ENCODE data around the gene REXO1. TPM values are rescaled to one million over a fixed set of nuclear protein-coding genes. Genes with fewer than 3 reads are reported as not detected.

The REXO1 gene
- total RNA-seq, 1 experiment from 2014 or later = 52.2 TPM

DNA sequence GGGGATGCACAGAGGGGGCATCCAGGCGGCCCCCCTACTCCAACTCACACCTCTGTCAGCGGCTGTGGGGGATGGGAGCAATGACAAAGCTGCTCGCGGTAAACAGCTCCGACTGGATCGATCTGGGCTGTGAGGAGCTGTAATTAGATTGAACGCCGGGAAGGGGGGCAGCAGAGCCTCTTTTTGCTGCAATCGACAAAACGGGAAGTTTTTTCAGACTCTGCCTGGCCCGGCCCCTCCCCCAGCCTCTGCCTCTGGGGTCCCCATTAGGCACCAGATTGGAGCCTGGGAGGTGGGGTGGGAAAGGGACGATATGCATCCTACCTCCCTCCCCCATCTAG is 78.7 kb downstream of the REXO1 start:
- no peak overlapping the region for H3K4me3 ChIP-seq (replicated peaks in 1 of 2; ENCODE audit: low read depth in 1 of 2, low read length in 2 of 2)
- H3K9ac ChIP-seq (ENCODE audit: low read length) = no peak overlapping the region
- no peak for DNase-seq (ENCODE audit: low read depth, low spot score)
- H3K27ac ChIP-seq (ENCODE audit: low read depth, low read length) = no peak overlapping the region
- BruUV-seq (replicated peaks) = no TSS peak
- no peaks in the 10 kb centered on the region for H3K27me3 ChIP-seq (ENCODE audit: insufficient read depth, low read length)
- ChIA-PET CTCF (no interaction called here), RAD21 (ENCODE audit: low non-redundant PET in 1 of 2, low total read pairs in 2 of 2, uncharacterized antibody in 2 of 2, unreplicated experiment in 2 of 2) (no interaction called here), POLR2A (no interaction called here)
- peaks cover 4 to 13% of the 10 kb centered on the region in 2 experiments; a peak in 3 of 4 replicates for H3K9me3 ChIP-seq (ENCODE audit: control insufficient read depth in 1 of 2, insufficient read depth in 1 of 2, low read depth in 1 of 2, low read length in 2 of 2)
- H3K4me2 ChIP-seq (ENCODE audit: low read length) = no peak overlapping the region
- H3K36me3 ChIP-seq (ENCODE audit: control insufficient read depth in 1 of 2, insufficient read depth in 2 of 2, low read length in 2 of 2) = 0 out of 4 replicates have a peak, but pooled peaks cover 0 to 7% of the 10 kb centered on the region in 2 experiments
- ATAC-seq = no peak
- no peaks in the 10 kb centered on the region for H4K20me1 ChIP-seq (ENCODE audit: insufficient read depth)
- H3K79me2 ChIP-seq (ENCODE audit: insufficient read depth, low read length) = peaks cover 47% of the 10 kb centered on the region; the same call in 1 of the 2 replicates
- intact Hi-C loops (cut with micrococcal nuclease) = no loop called here
- no peaks in the 10 kb centered on the region for H3K9me2 ChIP-seq (ENCODE audit: insufficient read depth)
- TF ChIP-seq CBX3 (IDR thresholded peaks at IDR 0.05; ENCODE audit: low read depth) = 0 out of 2 replicates have a peak, but pooled peaks have one; percentile 3
- no peak for TF ChIP-seq POLR2A (IDR thresholded peaks at IDR 0.05; ENCODE audit: borderline replicate concordance, extremely low read depth, insufficient read depth, insufficient read length)
- peaks cover 27 to 81% of the 10 kb centered on the region in 2 experiments for H3K4me1 ChIP-seq (ENCODE audit: control insufficient read depth in 1 of 2, insufficient read depth in 2 of 2, low read length in 2 of 2)
- no peak overlapping the region for H2AFZ ChIP-seq (ENCODE audit: low read depth, low read length, poor library complexity, severe bottlenecking)

DNA sequence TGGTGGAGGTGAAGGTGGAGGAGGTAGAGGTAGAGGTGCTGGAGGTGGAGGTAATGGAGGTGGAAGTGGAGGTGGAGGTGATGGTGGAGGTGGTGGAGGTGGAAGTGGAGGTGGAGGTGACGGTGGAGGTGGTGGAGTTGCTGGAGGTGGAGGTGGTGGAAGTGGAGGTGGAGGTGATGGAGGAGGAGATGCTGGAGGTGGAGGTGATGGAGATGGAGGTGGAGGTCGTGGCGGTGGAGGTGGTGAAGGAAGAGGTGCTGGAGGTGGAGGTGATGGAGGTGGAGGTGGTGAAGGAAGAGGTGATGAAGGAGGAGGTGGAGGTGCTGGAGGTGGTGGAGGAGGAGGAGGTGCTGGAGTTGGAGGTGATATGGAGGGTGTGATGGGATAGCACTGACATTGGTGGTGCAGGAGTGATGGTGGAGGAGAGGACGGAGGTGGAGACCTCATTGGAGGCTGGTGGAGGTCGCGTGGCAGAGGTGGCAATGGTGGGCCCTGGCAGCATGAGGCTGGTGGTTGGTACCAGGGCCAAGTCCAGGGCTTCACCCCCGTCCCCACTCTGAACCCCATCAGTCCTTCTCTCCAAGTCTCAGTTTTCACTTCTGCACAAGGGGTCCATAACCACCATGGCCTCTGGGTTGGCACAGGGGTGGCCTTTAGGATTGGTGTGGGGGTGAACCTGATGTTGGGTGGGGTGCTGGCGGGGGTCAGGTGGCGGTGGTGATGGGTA is 79.2 kb downstream of the REXO1 start:
- Histone ChIP-seq H3K79me2 (ENCODE audit: insufficient read depth, low read length) (peaks cover 52% of the 10 kb centered on the region; the same call in 1 of the 2 replicates), H4K20me1 (ENCODE audit: insufficient read depth) (no peaks in the 10 kb centered on the region), H3K27me3 (ENCODE audit: insufficient read depth, low read length) (no peaks in the 10 kb centered on the region), H3K36me3 (ENCODE audit: control insufficient read depth in 1 of 2, insufficient read depth in 2 of 2, low read length in 2 of 2) (0 out of 4 replicates have a peak, but pooled peaks cover 0 to 7% of the 10 kb centered on the region in 2 experiments), H2AFZ (ENCODE audit: low read depth, low read length, poor library complexity, severe bottlenecking) (no peak overlapping the region), H3K4me1 (ENCODE audit: control insufficient read depth in 1 of 2, insufficient read depth in 2 of 2, low read length in 2 of 2) (peaks cover 27 to 79% of the 10 kb centered on the region in 2 experiments), H3K9ac (ENCODE audit: low read length) (no peak overlapping the region), H3K9me3 (ENCODE audit: control insufficient read depth in 1 of 2, insufficient read depth in 1 of 2, low read depth in 1 of 2, low read length in 2 of 2) (peaks cover 4 to 13% of the 10 kb centered on the region in 2 experiments; a peak in 3 of 4 replicates), H3K4me3 (replicated peaks in 1 of 2; ENCODE audit: low read depth in 1 of 2, low read length in 2 of 2) (no peak overlapping the region), H3K9me2 (ENCODE audit: insufficient read depth) (no peaks in the 10 kb centered on the region), H3K27ac (ENCODE audit: low read depth, low read length) (no peak overlapping the region; the same call in 1 of the 2 replicates), H3K4me2 (ENCODE audit: low read length) (no peak overlapping the region)
- intact Hi-C loops (cut with micrococcal nuclease) = no loop called here
- ChIA-PET POLR2A (no interaction called here), CTCF (interaction anchor here (0.6 to 1.1 kb wide), 2 partner anchors 95 to 97 kb away, joined by 3 to 4 read pairs; no protein-coding TSS in a partner anchor), RAD21 (ENCODE audit: low non-redundant PET in 1 of 2, low total read pairs in 2 of 2, uncharacterized antibody in 2 of 2, unreplicated experiment in 2 of 2) (no interaction called here)
- BruUV-seq (replicated peaks) = no TSS peak
- DNase-seq (ENCODE audit: low read depth, low spot score) = no peak
- no peak for ATAC-seq
- TF ChIP-seq, protein P1, sequence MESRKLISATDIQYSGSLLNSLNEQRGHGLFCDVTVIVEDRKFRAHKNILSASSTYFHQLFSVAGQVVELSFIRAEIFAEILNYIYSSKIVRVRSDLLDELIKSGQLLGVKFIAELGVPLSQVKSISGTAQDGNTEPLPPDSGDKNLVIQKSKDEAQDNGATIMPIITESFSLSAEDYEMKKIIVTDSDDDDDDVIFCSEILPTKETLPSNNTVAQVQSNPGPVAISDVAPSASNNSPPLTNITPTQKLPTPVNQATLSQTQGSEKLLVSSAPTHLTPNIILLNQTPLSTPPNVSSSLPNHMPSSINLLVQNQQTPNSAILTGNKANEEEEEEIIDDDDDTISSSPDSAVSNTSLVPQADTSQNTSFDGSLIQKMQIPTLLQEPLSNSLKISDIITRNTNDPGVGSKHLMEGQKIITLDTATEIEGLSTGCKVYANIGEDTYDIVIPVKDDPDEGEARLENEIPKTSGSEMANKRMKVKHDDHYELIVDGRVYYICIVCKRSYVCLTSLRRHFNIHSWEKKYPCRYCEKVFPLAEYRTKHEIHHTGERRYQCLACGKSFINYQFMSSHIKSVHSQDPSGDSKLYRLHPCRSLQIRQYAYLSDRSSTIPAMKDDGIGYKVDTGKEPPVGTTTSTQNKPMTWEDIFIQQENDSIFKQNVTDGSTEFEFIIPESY (IDR thresholded peaks at IDR 0.05; ENCODE audit: extremely low read depth, insufficient replicate concordance, low read length) = no peak
- TF ChIP-seq YY1 (IDR thresholded peaks at IDR 0.05; ENCODE audit: extremely low read depth, insufficient replicate concordance, low read depth, low read length) = no peak
- TF ChIP-seq RAD21 (IDR thresholded peaks at IDR 0.05; ENCODE audit: low read depth) = no peak
- no peak for TF ChIP-seq POLR2AphosphoS5 (IDR thresholded peaks at IDR 0.05; ENCODE audit: low read depth, low read length)
- no peak for TF ChIP-seq JUND (IDR thresholded peaks at IDR 0.05)
- TF ChIP-seq, protein P2, sequence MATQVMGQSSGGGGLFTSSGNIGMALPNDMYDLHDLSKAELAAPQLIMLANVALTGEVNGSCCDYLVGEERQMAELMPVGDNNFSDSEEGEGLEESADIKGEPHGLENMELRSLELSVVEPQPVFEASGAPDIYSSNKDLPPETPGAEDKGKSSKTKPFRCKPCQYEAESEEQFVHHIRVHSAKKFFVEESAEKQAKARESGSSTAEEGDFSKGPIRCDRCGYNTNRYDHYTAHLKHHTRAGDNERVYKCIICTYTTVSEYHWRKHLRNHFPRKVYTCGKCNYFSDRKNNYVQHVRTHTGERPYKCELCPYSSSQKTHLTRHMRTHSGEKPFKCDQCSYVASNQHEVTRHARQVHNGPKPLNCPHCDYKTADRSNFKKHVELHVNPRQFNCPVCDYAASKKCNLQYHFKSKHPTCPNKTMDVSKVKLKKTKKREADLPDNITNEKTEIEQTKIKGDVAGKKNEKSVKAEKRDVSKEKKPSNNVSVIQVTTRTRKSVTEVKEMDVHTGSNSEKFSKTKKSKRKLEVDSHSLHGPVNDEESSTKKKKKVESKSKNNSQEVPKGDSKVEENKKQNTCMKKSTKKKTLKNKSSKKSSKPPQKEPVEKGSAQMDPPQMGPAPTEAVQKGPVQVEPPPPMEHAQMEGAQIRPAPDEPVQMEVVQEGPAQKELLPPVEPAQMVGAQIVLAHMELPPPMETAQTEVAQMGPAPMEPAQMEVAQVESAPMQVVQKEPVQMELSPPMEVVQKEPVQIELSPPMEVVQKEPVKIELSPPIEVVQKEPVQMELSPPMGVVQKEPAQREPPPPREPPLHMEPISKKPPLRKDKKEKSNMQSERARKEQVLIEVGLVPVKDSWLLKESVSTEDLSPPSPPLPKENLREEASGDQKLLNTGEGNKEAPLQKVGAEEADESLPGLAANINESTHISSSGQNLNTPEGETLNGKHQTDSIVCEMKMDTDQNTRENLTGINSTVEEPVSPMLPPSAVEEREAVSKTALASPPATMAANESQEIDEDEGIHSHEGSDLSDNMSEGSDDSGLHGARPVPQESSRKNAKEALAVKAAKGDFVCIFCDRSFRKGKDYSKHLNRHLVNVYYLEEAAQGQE (IDR thresholded peaks at IDR 0.05; ENCODE audit: low read depth) = no peak
- no peak for TF ChIP-seq EGR1 (IDR thresholded peaks at IDR 0.05; ENCODE audit: low read depth)
- TF ChIP-seq, protein P3, sequence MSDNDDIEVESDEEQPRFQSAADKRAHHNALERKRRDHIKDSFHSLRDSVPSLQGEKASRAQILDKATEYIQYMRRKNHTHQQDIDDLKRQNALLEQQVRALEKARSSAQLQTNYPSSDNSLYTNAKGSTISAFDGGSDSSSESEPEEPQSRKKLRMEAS (IDR thresholded peaks at IDR 0.05) = no peak
- TF ChIP-seq ELF1 (IDR thresholded peaks at IDR 0.05; ENCODE audit: borderline replicate concordance, low read depth) = no peak
